ENCODE measurements around the gene STK38. TPM values are rescaled to one million over a fixed set of nuclear protein-coding genes. Genes with fewer than 3 reads are reported as not detected.

The STK38 gene
- total RNA-seq, 4 donors from 2014 or later = 23.0 to 33.8 (median 27.0) TPM

DNA sequence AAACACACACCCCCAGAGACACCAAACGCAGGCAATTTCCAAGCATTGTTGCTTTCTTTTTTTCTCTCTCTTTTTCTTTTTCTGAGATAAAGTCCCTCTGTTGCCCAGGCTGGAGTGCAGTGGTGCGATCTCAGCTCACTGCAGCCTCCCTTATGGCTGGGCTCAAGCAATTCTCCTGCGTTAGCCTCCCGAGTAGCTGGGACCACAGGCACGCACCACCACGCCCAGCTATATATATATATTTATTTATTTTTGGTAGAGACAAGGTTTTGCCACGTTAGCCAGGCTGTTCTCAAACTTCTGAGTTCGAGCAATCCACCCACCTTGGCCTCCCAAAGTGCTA is 32.9 kb upstream of the STK38 start:
- no peak for DNase-seq (ENCODE audit: low spot score in 2 of 2)
- WGBS = 72% methylated on average over 8 of the region's 8 CpGs
- Histone ChIP-seq H3K9me3 (no peaks in the 10 kb centered on the region), H3K27me3 (no peaks in the 10 kb centered on the region), H3K27ac (peak overlapping the region; percentile 48), H3K4me1 (peaks cover 24% of the 10 kb centered on the region), H3K36me3 (no peaks in the 10 kb centered on the region), H3K4me3 (no peak overlapping the region)
- TF ChIP-seq EP300 (IDR thresholded peaks at IDR 0.05) (no peak), POLR2AphosphoS5 (IDR thresholded peaks at IDR 0.05) (no peak), POLR2A (IDR thresholded peaks at IDR 0.05) (no peak)
- TF ChIP-seq, protein P1, sequence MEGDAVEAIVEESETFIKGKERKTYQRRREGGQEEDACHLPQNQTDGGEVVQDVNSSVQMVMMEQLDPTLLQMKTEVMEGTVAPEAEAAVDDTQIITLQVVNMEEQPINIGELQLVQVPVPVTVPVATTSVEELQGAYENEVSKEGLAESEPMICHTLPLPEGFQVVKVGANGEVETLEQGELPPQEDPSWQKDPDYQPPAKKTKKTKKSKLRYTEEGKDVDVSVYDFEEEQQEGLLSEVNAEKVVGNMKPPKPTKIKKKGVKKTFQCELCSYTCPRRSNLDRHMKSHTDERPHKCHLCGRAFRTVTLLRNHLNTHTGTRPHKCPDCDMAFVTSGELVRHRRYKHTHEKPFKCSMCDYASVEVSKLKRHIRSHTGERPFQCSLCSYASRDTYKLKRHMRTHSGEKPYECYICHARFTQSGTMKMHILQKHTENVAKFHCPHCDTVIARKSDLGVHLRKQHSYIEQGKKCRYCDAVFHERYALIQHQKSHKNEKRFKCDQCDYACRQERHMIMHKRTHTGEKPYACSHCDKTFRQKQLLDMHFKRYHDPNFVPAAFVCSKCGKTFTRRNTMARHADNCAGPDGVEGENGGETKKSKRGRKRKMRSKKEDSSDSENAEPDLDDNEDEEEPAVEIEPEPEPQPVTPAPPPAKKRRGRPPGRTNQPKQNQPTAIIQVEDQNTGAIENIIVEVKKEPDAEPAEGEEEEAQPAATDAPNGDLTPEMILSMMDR (IDR thresholded peaks at IDR 0.05) = no peak

DNA sequence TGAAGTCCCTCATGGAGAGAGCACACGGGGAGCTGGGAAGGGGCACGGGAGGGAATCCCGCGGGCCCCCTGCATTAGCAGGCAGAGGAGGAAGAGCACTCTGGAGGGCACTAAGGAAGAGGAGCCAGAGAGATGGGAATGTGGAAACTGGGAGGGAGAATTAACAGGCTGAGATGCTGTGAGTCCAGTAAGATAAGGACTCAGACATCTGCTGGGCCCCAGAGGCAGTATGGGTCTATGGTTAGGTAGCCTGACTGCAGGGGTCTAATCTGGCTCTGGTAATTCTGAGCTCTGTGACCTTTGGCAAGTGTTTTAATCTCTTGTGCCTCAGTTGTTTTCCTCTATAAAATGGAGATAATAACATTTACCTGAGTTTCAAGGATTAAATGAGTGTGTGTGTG is 31.2 kb upstream of the STK38 start:
- Histone ChIP-seq H3K36me3 (no peaks in the 10 kb centered on the region), H3K4me3 (no peak overlapping the region), H3K9me3 (no peaks in the 10 kb centered on the region), H3K27ac (peak overlapping the region; percentile 48), H3K4me1 (peaks cover 24% of the 10 kb centered on the region), H3K27me3 (no peaks in the 10 kb centered on the region)
- WGBS = 92% methylated on average over 4 of the region's 4 CpGs
- DNase-seq (ENCODE audit: low spot score in 2 of 2) = no peak
- TF ChIP-seq, protein P1 (IDR thresholded peaks at IDR 0.05) = no peak
- no peak for TF ChIP-seq POLR2AphosphoS5 (IDR thresholded peaks at IDR 0.05)
- TF ChIP-seq POLR2A (IDR thresholded peaks at IDR 0.05) = no peak
- TF ChIP-seq EP300 (IDR thresholded peaks at IDR 0.05) = no peak

DNA sequence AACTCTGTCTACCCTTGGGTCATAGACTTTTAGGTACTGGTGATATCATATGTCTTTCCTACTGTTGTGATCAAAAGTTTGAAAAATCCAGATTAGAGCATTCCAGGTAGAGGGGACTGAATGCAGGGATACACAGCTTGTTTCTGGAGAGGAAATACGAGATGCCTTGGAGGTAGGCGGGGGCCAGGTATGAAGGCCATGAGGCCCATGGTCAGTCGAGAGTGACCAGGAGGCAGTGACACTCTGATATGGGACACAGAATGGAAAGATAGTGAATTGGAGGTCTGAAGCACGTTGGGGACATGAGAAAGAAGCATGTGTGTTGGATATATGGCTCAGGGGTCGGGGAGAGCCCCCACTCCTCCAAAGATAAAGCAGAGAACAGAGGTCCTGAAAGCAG is 30.8 kb upstream of the STK38 start:
- 93% methylated on average over 5 of the region's 5 CpGs for WGBS
- TF ChIP-seq POLR2A (IDR thresholded peaks at IDR 0.05) (no peak), EP300 (IDR thresholded peaks at IDR 0.05) (no peak), POLR2AphosphoS5 (IDR thresholded peaks at IDR 0.05) (no peak)
- TF ChIP-seq, protein P1 (IDR thresholded peaks at IDR 0.05) = no peak
- peaks cover 24% of the 10 kb centered on the region for H3K4me1 ChIP-seq
- H3K27ac ChIP-seq = peak overlapping the region; percentile 28
- H3K9me3 ChIP-seq = no peaks in the 10 kb centered on the region
- DNase-seq (ENCODE audit: low spot score in 2 of 2) = no peak
- no peaks in the 10 kb centered on the region for H3K27me3 ChIP-seq
- no peaks in the 10 kb centered on the region for H3K36me3 ChIP-seq
- H3K4me3 ChIP-seq = no peak overlapping the region

DNA sequence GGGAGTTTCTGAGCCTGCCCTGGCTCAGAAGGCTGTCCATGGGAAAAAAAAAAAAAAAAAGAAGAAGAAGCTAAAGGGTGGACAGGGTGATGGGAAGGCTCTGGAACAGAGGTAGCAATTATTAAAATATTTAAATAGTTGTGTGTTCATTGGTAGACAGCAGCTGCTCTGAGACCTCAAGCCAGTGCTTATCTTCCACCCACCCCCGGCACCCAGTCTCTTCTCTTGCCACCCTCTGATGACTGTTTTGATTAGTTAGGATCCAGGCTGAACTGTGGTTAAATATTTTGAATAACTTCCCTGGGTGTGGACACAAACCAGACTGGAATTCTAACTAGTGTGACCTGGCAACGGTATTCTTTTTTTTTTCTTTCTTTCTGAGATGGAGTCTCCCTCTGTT is 30.0 kb upstream of the STK38 start:
- WGBS = 18% methylated on average over 2 of the region's 2 CpGs
- H3K27me3 ChIP-seq = no peaks in the 10 kb centered on the region
- no peak overlapping the region for H3K27ac ChIP-seq
- H3K4me3 ChIP-seq = no peak overlapping the region
- DNase-seq (ENCODE audit: low spot score in 2 of 2) = no peak
- H3K36me3 ChIP-seq = no peaks in the 10 kb centered on the region
- no peaks in the 10 kb centered on the region for H3K9me3 ChIP-seq
- peaks cover 24% of the 10 kb centered on the region for H3K4me1 ChIP-seq
- TF ChIP-seq, protein P1 (IDR thresholded peaks at IDR 0.05) = no peak
- TF ChIP-seq EP300 (IDR thresholded peaks at IDR 0.05) = no peak
- TF ChIP-seq POLR2A (IDR thresholded peaks at IDR 0.05) = no peak
- no peak for TF ChIP-seq POLR2AphosphoS5 (IDR thresholded peaks at IDR 0.05)

DNA sequence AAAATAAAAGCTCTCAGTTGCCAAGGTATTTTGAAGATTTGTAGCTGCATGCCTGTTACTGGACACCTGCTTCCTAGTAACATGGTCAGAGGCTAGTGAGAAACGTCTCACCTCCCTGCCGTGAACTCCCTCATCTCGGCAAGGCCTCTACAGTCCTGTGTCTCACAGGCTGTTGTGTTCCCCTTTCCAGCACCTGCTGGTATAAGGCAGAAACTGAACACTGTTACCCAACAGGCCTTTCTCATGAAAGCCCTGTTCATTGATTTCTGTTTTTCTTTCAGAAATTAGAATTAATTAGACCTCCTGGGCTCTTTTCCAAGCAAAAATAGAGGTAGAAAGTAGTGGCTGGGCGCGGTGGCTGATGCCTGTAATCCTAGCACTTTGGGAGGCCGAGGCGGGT is 29.3 kb upstream of the STK38 start:
- H3K9me3 ChIP-seq = no peaks in the 10 kb centered on the region
- TF ChIP-seq POLR2AphosphoS5 (IDR thresholded peaks at IDR 0.05) (no peak), POLR2A (IDR thresholded peaks at IDR 0.05) (no peak), EP300 (IDR thresholded peaks at IDR 0.05) (no peak)
- TF ChIP-seq, protein P1 (IDR thresholded peaks at IDR 0.05) = no peak
- DNase-seq (ENCODE audit: low spot score in 2 of 2) = no peak
- no peak overlapping the region for H3K4me3 ChIP-seq
- 94% methylated on average over 7 of the region's 7 CpGs for WGBS
- no peaks in the 10 kb centered on the region for H3K27me3 ChIP-seq
- peak overlapping the region; percentile 53 for H3K27ac ChIP-seq
- H3K36me3 ChIP-seq = no peaks in the 10 kb centered on the region
- H3K4me1 ChIP-seq = peaks cover 24% of the 10 kb centered on the region
